H1 (cell line): ENCODE measurements around the gene STRN4. TPM values are rescaled to one million over a fixed set of nuclear protein-coding genes. Genes with fewer than 3 reads are reported as not detected.

Experiments used
- CTCF ChIA-PET: fragments of 300-600 bp; sonication (Branson Sonifier 250); formaldehyde crosslinking; loops from one replicate; lab custom pipeline; 2021; ENCODE audit not compliant: partially characterized antibody; lab: Charles Lee
- POLR2A ChIA-PET: fragments of 300-600 bp; sonication (Branson Sonifier 250); formaldehyde crosslinking; loops from one replicate; lab custom pipeline; 2021; ENCODE audit warnings: inconsistent platforms; ENCODE audit not compliant: partially characterized antibody; lab: Charles Lee
- DNase-seq, 2 experiments: peaks; one replicate each; pipeline versions ENCODE4 v3.0.0 to v3.0.0-alpha.2; 2010 to 2022; ENCODE audit warnings: low spot score in 2 of 2, low read depth in 1 of 2, mixed read lengths in 1 of 2
- FAIRE-seq: peaks from 2 replicates; lab custom pipeline; 2011; peaks lifted over from hg19 to GRCh38; lab: Jason Lieb, UNC
- H2AFZ ChIP-seq: 2 replicates; pipeline ENCODE4 v1.8.1; 2012; ENCODE audit warnings: low read length, inconsistent platforms
- H2AK5ac ChIP-seq: 2 replicates; pipeline ENCODE4 v1.6.1; 2013; ENCODE audit warnings: low read depth, low read length
- H2BK120ac ChIP-seq: replicated peaks from 2 replicates; pipeline ENCODE3; 2013; ENCODE audit warnings: low read depth, low read length, inconsistent platforms
- H2BK12ac ChIP-seq: 2 replicates; pipeline ENCODE4 v1.6.1; 2013; ENCODE audit warnings: low read depth, low read length
- H2BK15ac ChIP-seq: 2 replicates; pipeline ENCODE4 v1.6.1; 2013; ENCODE audit warnings: low read length
- H2BK20ac ChIP-seq: 2 replicates; pipeline ENCODE4 v1.6.1; 2013; ENCODE audit warnings: low read length
- H2BK5ac ChIP-seq: 2 replicates; pipeline ENCODE4 v1.6.1; 2013; ENCODE audit warnings: low read depth, low read length
- H3K14ac ChIP-seq: 2 replicates; pipeline ENCODE4 v1.6.1; 2013; ENCODE audit warnings: inconsistent platforms; ENCODE audit not compliant: insufficient read length
- H3K18ac ChIP-seq: 2 replicates; pipeline ENCODE4 v1.6.1; 2013; ENCODE audit warnings: low read length; ENCODE audit errors: extremely low read depth
- H3K23ac ChIP-seq: 2 replicates; pipeline ENCODE4 v1.6.1; 2013; ENCODE audit warnings: inconsistent platforms; ENCODE audit not compliant: insufficient read length
- H3K23me2 ChIP-seq: 2 replicates; pipeline ENCODE4 v1.6.1; 2013; ENCODE audit warnings: low read depth, low read length
- H3K27ac ChIP-seq: 2 replicates; pipeline ENCODE4 v1.6.1; 2011; ENCODE audit warnings: low read depth, low read length, inconsistent platforms
- H3K27me3 ChIP-seq, 4 experiments: replicated peaks in 1 of 4; 1 replicate in 1 of 4; 2 replicates in 3 of 4; pipeline versions ENCODE4 v1.6.1 to v1.8.1; 2011 to 2013; ENCODE audit warnings: low read length in 3 of 4, mild to moderate bottlenecking in 3 of 4, inconsistent platforms in 2 of 4, mixed read lengths in 2 of 4, moderate library complexity in 1 of 4; ENCODE audit not compliant: control insufficient read depth in 3 of 4, insufficient read depth in 3 of 4; ENCODE audit errors: extremely low read depth in 1 of 4
- H3K36me3 ChIP-seq, 4 experiments: 2 replicates each; pipeline versions ENCODE4 v1.6.1 to v1.8.1; 2011 to 2013; ENCODE audit warnings: mild to moderate bottlenecking in 4 of 4, low read length in 3 of 4, moderate library complexity in 2 of 4, control low read depth in 1 of 4, inconsistent platforms in 1 of 4; ENCODE audit not compliant: insufficient read depth in 4 of 4, control insufficient read depth in 2 of 4
- H3K4ac ChIP-seq: replicated peaks from 2 replicates; pipeline ENCODE3; 2013; ENCODE audit warnings: low read length, low read depth, mixed read lengths, inconsistent platforms; ENCODE audit not compliant: insufficient read length
- H3K4me1 ChIP-seq, 4 experiments: replicated peaks in 1 of 4; 1 replicate in 1 of 4; 2 replicates in 3 of 4; pipeline versions ENCODE4 v1.6.1 to v1.8.1; 2011 to 2013; ENCODE audit warnings: low read length in 3 of 4, inconsistent platforms in 2 of 4, mixed read lengths in 1 of 4; ENCODE audit not compliant: insufficient read depth in 4 of 4, control insufficient read depth in 3 of 4
- H3K4me2 ChIP-seq, 2 experiments: 2 replicates each; pipeline versions ENCODE4 v1.6.1 to v1.8.1; 2011 to 2013; ENCODE audit warnings: low read depth in 2 of 2, low read length in 2 of 2, control low read depth in 1 of 2, inconsistent platforms in 1 of 2, mild to moderate bottlenecking in 1 of 2; ENCODE audit not compliant: insufficient read depth in 1 of 2
- H3K4me3 ChIP-seq, 4 experiments: fragments of 200-600, 300-600 bp in 1 of 4; sonication (generic), shearing (Covaris generic), sonication (Bioruptor Twin) in 1 of 4; 2 replicates each; pipeline versions ENCODE4 v1.5.1 to v1.8.1; 2011 to 2016; ENCODE audit warnings: low read length in 4 of 4, low read depth in 3 of 4, control low read depth in 2 of 4, inconsistent platforms in 2 of 4, mild to moderate bottlenecking in 2 of 4, mixed read lengths in 1 of 4, moderate library complexity in 1 of 4; ENCODE audit not compliant: insufficient read depth in 2 of 4; ENCODE audit errors: extremely low read depth in 1 of 4
- H3K56ac ChIP-seq: replicated peaks from 2 replicates; pipeline ENCODE3; 2013; ENCODE audit warnings: low read depth, mild to moderate bottlenecking, mixed read lengths, low read length, inconsistent platforms; ENCODE audit not compliant: insufficient read length
- H3K79me1 ChIP-seq: 2 replicates; pipeline ENCODE4 v1.6.1; 2013; ENCODE audit warnings: low read depth, low read length, control low read depth
- H3K79me2 ChIP-seq, 2 experiments: 2 replicates each; pipeline versions ENCODE4 v1.6.1 to v1.8.1; 2012 to 2013; ENCODE audit warnings: low read length in 2 of 2, mild to moderate bottlenecking in 2 of 2, inconsistent platforms in 1 of 2; ENCODE audit not compliant: insufficient read depth in 2 of 2, control insufficient read depth in 1 of 2
- H3K9ac ChIP-seq, 4 experiments: replicated peaks in 1 of 4; 1 replicate in 1 of 4; 2 replicates in 3 of 4; pipeline versions ENCODE4 v1.6.1 to v1.8.1; 2011 to 2013; ENCODE audit warnings: low read depth in 3 of 4, low read length in 3 of 4, control low read depth in 2 of 4, mild to moderate bottlenecking in 2 of 4, moderate library complexity in 2 of 4, inconsistent platforms in 1 of 4; ENCODE audit errors: extremely low read depth in 1 of 4
- H3K9me3 ChIP-seq, 2 experiments: 2 replicates each; pipeline versions ENCODE4 v1.6.1 to v1.8.1; 2012 to 2013; ENCODE audit warnings: mild to moderate bottlenecking in 2 of 2, moderate library complexity in 2 of 2, control low read depth in 1 of 2, inconsistent platforms in 1 of 2, low read depth in 1 of 2, low read length in 1 of 2, mixed read lengths in 1 of 2; ENCODE audit not compliant: insufficient read depth in 2 of 2
- H4K20me1 ChIP-seq, 2 experiments: replicated peaks in 1 of 2; 2 replicates each; pipeline versions ENCODE3 to v1.8.1; 2011 to 2013; ENCODE audit warnings: inconsistent platforms in 2 of 2, low read length in 2 of 2, mild to moderate bottlenecking in 1 of 2; ENCODE audit not compliant: insufficient read depth in 2 of 2, control insufficient read depth in 1 of 2
- H4K5ac ChIP-seq: 2 replicates; pipeline ENCODE4 v1.6.1; 2013; ENCODE audit warnings: low read length, low read depth, mixed read lengths, inconsistent platforms; ENCODE audit not compliant: insufficient read length
- H4K8ac ChIP-seq: 2 replicates; pipeline ENCODE4 v1.8.0; 2013; ENCODE audit warnings: mild to moderate bottlenecking, moderate library complexity, low read length, inconsistent platforms; ENCODE audit not compliant: insufficient read depth; ENCODE audit errors: extremely low read depth
- H4K91ac ChIP-seq: replicated peaks from 2 replicates; pipeline ENCODE3; 2013; ENCODE audit warnings: low read length, mixed read lengths, inconsistent platforms; ENCODE audit not compliant: insufficient read length
- CEBPB ChIP-seq: IDR thresholded peaks from 2 replicates; pipeline ENCODE4 v1.6.1; 2012; ENCODE audit warnings: low read depth, low read length
- CHD1 ChIP-seq: IDR thresholded peaks from 2 replicates; pipeline ENCODE4 v1.6.1; 2012; ENCODE audit warnings: low read depth, low read length, improper control_type of control experiment
- CREB1 ChIP-seq: IDR thresholded peaks from 2 replicates; pipeline ENCODE4 v1.6.1; 2012; ENCODE audit warnings: inconsistent platforms
- FOSL1 ChIP-seq: IDR thresholded peaks from 2 replicates; pipeline ENCODE4 v1.6.1; 2011; ENCODE audit warnings: mild to moderate bottlenecking, low read depth, low read length, moderate library complexity; ENCODE audit not compliant: insufficient read depth
- GTF2F1 ChIP-seq: IDR thresholded peaks from 2 replicates; pipeline ENCODE4 v1.6.1; 2012; ENCODE audit warnings: low read depth, low read length, improper control_type of control experiment, borderline replicate concordance
- KDM4A ChIP-seq: IDR thresholded peaks from one replicate; pipeline ENCODE4 v1.7.1; 2012; ENCODE audit warnings: low read depth, mild to moderate bottlenecking, moderate library complexity, low read length, inconsistent platforms; ENCODE audit not compliant: severe bottlenecking
- POLR2AphosphoS5 ChIP-seq: IDR thresholded peaks from 2 replicates; pipeline ENCODE4 v1.6.1; 2011; ENCODE audit warnings: low read depth, low read length
- SIX5 ChIP-seq: IDR thresholded peaks from 2 replicates; pipeline ENCODE4 v1.6.1; 2011; ENCODE audit warnings: mild to moderate bottlenecking, low read depth, low read length
- SP2 ChIP-seq: IDR thresholded peaks from 2 replicates; pipeline ENCODE4 v1.6.1; 2012; ENCODE audit warnings: mild to moderate bottlenecking, low read length, inconsistent platforms
- SP4 ChIP-seq: IDR thresholded peaks from 2 replicates; pipeline ENCODE4 v1.6.1; 2012; ENCODE audit warnings: low read length, inconsistent platforms
- TAF7 ChIP-seq: optimal IDR thresholded peaks from 2 replicates; pipeline ENCODE3; 2011; ENCODE audit warnings: low read depth, mild to moderate bottlenecking, inconsistent platforms, low read length, moderate library complexity, borderline replicate concordance
- TCF12 ChIP-seq: IDR thresholded peaks from 2 replicates; pipeline ENCODE4 v1.6.1; 2011; ENCODE audit warnings: low read depth, mild to moderate bottlenecking, low read length
- TEAD4 ChIP-seq: IDR thresholded peaks from 2 replicates; pipeline ENCODE4 v1.6.1; 2012; ENCODE audit warnings: low read depth, low read length, inconsistent platforms, mixed read lengths
- WGBS, 2 experiments: shearing (Covaris generic) in 1 of 2; methylation state at CpG; one replicate each; pipeline versions ENCODE4 v1.1.6 to v1.1.7; 2013 to 2015; ENCODE audit warnings: low lambda C conversion rate in 2 of 2, mixed read lengths in 2 of 2, inconsistent platforms in 1 of 2, low coverage in 1 of 2, missing lambda C conversion rate in 1 of 2; ENCODE audit not compliant: insufficient replicate concordance in 2 of 2, insufficient coverage in 1 of 2, insufficient read length in 1 of 2; ENCODE audit errors: extremely low coverage in 1 of 2, missing lambda C conversion rate in 1 of 2; 5-methylcytosine and 5-hydroxymethylcytosine counted together
- polyA plus RNA-seq, 7 experiments: library from polyadenylated mRNA; depleted of rRNA in 3 of 7; stranded (reverse) in 5 of 7; unstranded in 2 of 7; fragments of >200 nt in 5 of 7; fragments of 200-250 nt in 2 of 7; gene quantifications; 1 replicate in 5 of 7; 2 replicates in 1 of 7; 4 replicates in 1 of 7; pipeline versions ENCODE4 v1.2.1 to v1.2.3, GENCODE V29; 2011 to 2013; ENCODE audit warnings: missing spikeins in 2 of 7, mixed read lengths in 2 of 7
- total RNA-seq: library from RNA; stranded (reverse); fragmentation: NEBNext Ultra II Directional; extraction: Animal tissue kit (Norgen Biotek cat#: 25700); gene quantifications from 2 replicates; pipeline ENCODE4 v1.2.1, GENCODE V29; 2021
- TF ChIP-seq, protein P1 (sequence below): IDR thresholded peaks from 2 replicates; pipeline ENCODE4 v1.6.1; 2012; ENCODE audit warnings: inconsistent platforms
- TF ChIP-seq, protein P2 (sequence below): IDR thresholded peaks from 2 replicates; pipeline ENCODE4 v1.6.1; 2012; ENCODE audit warnings: inconsistent platforms

The STRN4 gene
- total and polyA plus RNA-seq, 2 of the 8 experiments (the other 6 are each of a cell fraction or from before 2014, with no cell fraction given) = 120 to 187 TPM

DNA sequence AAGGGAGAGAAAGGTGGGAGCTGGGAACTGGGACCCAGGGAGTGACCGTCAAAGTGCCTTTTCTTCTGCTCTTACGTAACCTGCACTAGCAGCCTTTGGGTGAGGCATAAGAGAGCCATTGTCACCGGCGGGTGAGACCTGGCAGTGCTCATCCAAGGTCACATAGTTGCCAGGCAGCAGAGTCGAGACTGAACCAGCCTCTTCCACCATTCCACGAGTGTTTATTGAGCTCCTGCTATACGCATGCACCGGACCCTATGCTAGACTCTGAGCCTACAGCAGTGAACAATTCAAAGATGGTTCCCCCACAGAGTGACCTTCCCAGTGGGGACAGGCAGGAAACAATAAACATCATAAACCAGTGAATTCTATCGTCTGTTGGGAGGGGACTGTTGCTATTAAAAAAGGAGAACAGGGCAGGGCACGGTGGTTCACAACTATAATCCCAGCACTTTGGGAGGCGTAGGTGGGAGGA, 18.6 kb upstream of the STRN4 start:
- no peak overlapping the region for H2BK5ac ChIP-seq
- H2AK5ac ChIP-seq = no peak overlapping the region
- peaks cover 0 to under 1% (median 0%) of the 10 kb centered on the region in 4 experiments; a peak in 1 of 7 replicates for H3K4me1 ChIP-seq
- H3K27ac ChIP-seq = no peak overlapping the region
- H3K4ac ChIP-seq = no peak overlapping the region
- no peak for DNase-seq
- H3K23ac ChIP-seq = no peak overlapping the region
- H3K4me2 ChIP-seq = no peak overlapping the region
- H3K79me2 ChIP-seq = no peaks in the 10 kb centered on the region
- H3K4me3 ChIP-seq = no peak overlapping the region
- H4K20me1 ChIP-seq = peaks cover 0 to 2% of the 10 kb centered on the region in 2 experiments
- no peaks in the 10 kb centered on the region for H3K23me2 ChIP-seq
- H3K18ac ChIP-seq = no peak overlapping the region
- H2AFZ ChIP-seq = no peak overlapping the region
- no peak overlapping the region for H3K14ac ChIP-seq
- H3K27me3 ChIP-seq = no peaks in the 10 kb centered on the region
- H2BK12ac ChIP-seq = no peak overlapping the region
- CTCF ChIA-PET = interaction anchor here (0.6 to 12.0 kb wide), 10 partner anchors 12 to 804 kb away, joined by 3 to 176 read pairs (median 4); partner anchors contain the start of gene PRKD2
- no peak overlapping the region for H2BK120ac ChIP-seq
- no peaks in the 10 kb centered on the region for H3K9me3 ChIP-seq
- WGBS, 2 experiments = 88% methylated on average over 11 of the region's 11 CpGs; no CpG with 5 or more reads in 1 of the 2 experiments
- no peak overlapping the region for H4K5ac ChIP-seq
- H2BK15ac ChIP-seq = no peak overlapping the region
- no peak for FAIRE-seq
- no peaks in the 10 kb centered on the region for H3K79me1 ChIP-seq
- H3K9ac ChIP-seq = no peak overlapping the region
- no peak overlapping the region for H3K56ac ChIP-seq
- H2BK20ac ChIP-seq = no peak overlapping the region
- no peaks in the 10 kb centered on the region for H3K36me3 ChIP-seq
- POLR2A ChIA-PET = interaction anchor here (1.2 to 18.6 kb wide), 6 partner anchors 9 to 36 kb away, joined by 3 to 333 read pairs (median 4); partner anchors contain the start of gene SLC1A5
- H4K8ac ChIP-seq = no peak overlapping the region
- H4K91ac ChIP-seq = no peak overlapping the region
- TF ChIP-seq SP4 = no peak
- TF ChIP-seq FOSL1 = no peak
- TF ChIP-seq CHD1 = no peak
- no peak for TF ChIP-seq TCF12
- TF ChIP-seq KDM4A = no peak
- TF ChIP-seq CREB1 = no peak
- TF ChIP-seq TAF7 = no peak
- no peak for TF ChIP-seq SP2
- TF ChIP-seq CEBPB = no peak
- TF ChIP-seq, protein P1, sequence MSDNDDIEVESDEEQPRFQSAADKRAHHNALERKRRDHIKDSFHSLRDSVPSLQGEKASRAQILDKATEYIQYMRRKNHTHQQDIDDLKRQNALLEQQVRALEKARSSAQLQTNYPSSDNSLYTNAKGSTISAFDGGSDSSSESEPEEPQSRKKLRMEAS = no peak
- no peak for TF ChIP-seq GTF2F1
- TF ChIP-seq POLR2AphosphoS5 = no peak
- TF ChIP-seq, protein P2, sequence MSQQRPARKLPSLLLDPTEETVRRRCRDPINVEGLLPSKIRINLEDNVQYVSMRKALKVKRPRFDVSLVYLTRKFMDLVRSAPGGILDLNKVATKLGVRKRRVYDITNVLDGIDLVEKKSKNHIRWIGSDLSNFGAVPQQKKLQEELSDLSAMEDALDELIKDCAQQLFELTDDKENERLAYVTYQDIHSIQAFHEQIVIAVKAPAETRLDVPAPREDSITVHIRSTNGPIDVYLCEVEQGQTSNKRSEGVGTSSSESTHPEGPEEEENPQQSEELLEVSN = no peak
- TF ChIP-seq TEAD4 = no peak
- TF ChIP-seq SIX5 = no peak
